GM12872 (cell line): ENCODE data around the gene MFGE8.

Experiments used
- TF ChIP-seq, protein P1 (sequence below): IDR thresholded peaks from 3 replicates; pipeline ENCODE4 v1.5.1; 2011; ENCODE audit warnings: low read depth, mild to moderate bottlenecking, low read length, moderate library complexity; ENCODE audit not compliant: insufficient read depth

Gene MFGE8

GRCh38 chr15:88918738-88919137, 5.6 kb upstream of the MFGE8 start:
- TF ChIP-seq, protein P1, sequence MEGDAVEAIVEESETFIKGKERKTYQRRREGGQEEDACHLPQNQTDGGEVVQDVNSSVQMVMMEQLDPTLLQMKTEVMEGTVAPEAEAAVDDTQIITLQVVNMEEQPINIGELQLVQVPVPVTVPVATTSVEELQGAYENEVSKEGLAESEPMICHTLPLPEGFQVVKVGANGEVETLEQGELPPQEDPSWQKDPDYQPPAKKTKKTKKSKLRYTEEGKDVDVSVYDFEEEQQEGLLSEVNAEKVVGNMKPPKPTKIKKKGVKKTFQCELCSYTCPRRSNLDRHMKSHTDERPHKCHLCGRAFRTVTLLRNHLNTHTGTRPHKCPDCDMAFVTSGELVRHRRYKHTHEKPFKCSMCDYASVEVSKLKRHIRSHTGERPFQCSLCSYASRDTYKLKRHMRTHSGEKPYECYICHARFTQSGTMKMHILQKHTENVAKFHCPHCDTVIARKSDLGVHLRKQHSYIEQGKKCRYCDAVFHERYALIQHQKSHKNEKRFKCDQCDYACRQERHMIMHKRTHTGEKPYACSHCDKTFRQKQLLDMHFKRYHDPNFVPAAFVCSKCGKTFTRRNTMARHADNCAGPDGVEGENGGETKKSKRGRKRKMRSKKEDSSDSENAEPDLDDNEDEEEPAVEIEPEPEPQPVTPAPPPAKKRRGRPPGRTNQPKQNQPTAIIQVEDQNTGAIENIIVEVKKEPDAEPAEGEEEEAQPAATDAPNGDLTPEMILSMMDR = no peak

GRCh38 chr15:88917760-88918159, 4.6 kb upstream of the MFGE8 start:
- TF ChIP-seq, protein P1 = no peak

DNA sequence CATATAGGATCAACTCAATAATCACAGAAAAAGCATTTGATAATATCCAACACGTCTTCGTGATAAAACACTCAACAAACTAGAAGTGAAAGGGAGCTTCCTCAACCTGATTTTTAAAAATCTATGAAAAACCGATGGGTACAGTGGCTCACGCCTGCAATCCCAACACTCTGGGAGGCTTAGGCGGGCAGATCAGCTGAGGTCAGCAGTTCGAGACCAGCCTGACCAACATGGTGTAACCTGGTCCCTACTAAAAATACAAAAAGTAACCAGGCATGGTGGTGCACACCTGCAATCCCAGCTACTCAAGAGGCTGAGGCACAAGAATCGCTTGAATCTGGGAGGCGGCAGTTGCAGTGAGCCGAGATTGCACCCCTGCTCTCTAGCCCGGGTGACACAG, 2.2 kb upstream of the MFGE8 start:
- TF ChIP-seq, protein P1 = no peak

DNA sequence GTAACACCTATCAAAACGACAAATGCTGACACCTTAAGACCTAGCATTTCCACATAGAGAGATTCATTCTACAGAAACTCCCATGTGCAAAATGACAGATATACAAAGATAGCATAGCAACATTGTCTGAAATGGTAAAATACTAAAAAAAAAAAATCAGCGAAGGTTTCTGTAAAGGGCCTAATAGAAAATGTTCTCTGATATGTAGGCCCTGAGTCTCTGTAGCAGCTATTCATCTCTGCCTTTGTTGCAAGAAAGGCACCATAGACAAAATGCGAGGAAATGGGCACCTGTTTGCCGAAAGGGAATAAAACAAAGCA, 631 bp upstream of the MFGE8 start:
- TF ChIP-seq, protein P1 = no peak

DNA sequence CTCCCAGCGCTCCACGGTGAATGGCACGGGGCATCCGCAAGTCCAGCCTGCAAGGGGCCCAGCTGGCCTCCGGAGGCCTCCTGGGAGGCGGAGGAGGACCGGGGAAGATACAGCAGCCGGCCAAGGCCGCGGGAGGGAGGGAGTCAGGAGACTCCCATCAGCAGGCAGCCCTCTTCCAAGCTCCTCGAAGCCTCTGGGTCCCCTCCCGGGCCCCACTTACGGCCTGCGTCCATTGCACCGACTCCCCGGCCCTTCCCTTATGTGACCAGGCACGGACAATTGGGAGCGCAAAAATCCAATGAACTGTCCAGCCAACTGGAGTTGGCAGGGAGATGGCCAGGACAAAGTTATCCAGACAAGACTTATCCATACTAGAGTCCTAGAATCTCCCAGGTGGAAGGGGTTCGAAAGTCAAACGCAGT, 668 bp downstream of the MFGE8 start:
- TF ChIP-seq, protein P1 = no peak

- TF ChIP-seq, protein P1 = no peak
These were observed 1.4 kb downstream of the MFGE8 start for GRCh38 chr15:88911766-88912118.

- TF ChIP-seq, protein P1 = no peak
These were observed 3.0 kb downstream of the MFGE8 start for GRCh38 chr15:88909956-88910831.
